K562 (cell line): Measurements from ENCODE around the gene NOL4L. TPM values are rescaled to one million over a fixed set of nuclear protein-coding genes. Genes with fewer than 3 reads are reported as not detected.

ENCODE experiments used
- ATAC-seq: fragments of 200-7000 bp; cut with Tn5 transposase; 3 replicates; pipeline ENCODE4 v1.9.1; 2020; ENCODE audit warnings: moderate library complexity
- BruUV-seq: library from RNA; stranded (reverse); fragments of 400-500 nt; replicated peaks from 2 replicates; lab custom pipeline; 2021; lab: Mats Ljungman, UMichigan
- CTCF ChIA-PET: fragments of 300-600 bp; formaldehyde crosslinking; extraction: SDS; loops from one replicate; lab custom pipeline; 2021; ENCODE audit warnings: low intra/inter-chr PET ratio; lab: Yijun Ruan, JAX
- POLR2A ChIA-PET: fragments of 300-600, 350-650 bp; sonication (Branson Sonifier 250); formaldehyde crosslinking; extraction: SDS; loops from one replicate; lab custom pipeline; 2021; ENCODE audit warnings: antibody characterized with exemption, inconsistent platforms; lab: Yijun Ruan, JAX
- DNase-seq, 4 experiments: peaks; one replicate each; pipeline versions ENCODE4 v3.0.0 to v3.0.0-alpha.2; 2011 to 2018; ENCODE audit warnings: low spot score in 3 of 4, mixed read lengths in 3 of 4; ENCODE audit errors: extremely low read depth in 1 of 4
- FAIRE-seq: peaks from 2 replicates; lab custom pipeline; 2011; peaks lifted over from hg19 to GRCh38; lab: Jason Lieb, UNC
- H2AFZ ChIP-seq: 2 replicates; pipeline ENCODE4 v1.6.0; 2011; ENCODE audit warnings: low read depth, low read length, control low read depth, inconsistent platforms
- H3K27ac ChIP-seq: fragments of 200-600 bp; 3 replicates; pipeline ENCODE4 v1.8.0; 2011; ENCODE audit warnings: low read depth, mild to moderate bottlenecking, control low read depth, inconsistent platforms, low read length, moderate library complexity, mixed read lengths; ENCODE audit errors: extremely low read depth
- H3K27me3 ChIP-seq, 2 experiments: fragments of 300-600 bp in 1 of 2; 2 replicates in 1 of 2; 3 replicates in 1 of 2; pipeline versions ENCODE4 v1.6.0 to v1.8.0; 2011; ENCODE audit warnings: inconsistent platforms in 2 of 2, low read length in 2 of 2, mild to moderate bottlenecking in 1 of 2, mixed read lengths in 1 of 2, moderate library complexity in 1 of 2; ENCODE audit not compliant: control insufficient read depth in 2 of 2, insufficient read depth in 2 of 2
- H3K36me3 ChIP-seq: fragments of 300-600 bp; 3 replicates; pipeline ENCODE4 v1.8.0; 2011; ENCODE audit warnings: mild to moderate bottlenecking, low read length, inconsistent platforms; ENCODE audit not compliant: control insufficient read depth, insufficient read depth
- H3K4me1 ChIP-seq, 2 experiments: fragments of 200-600 bp in 1 of 2; replicated peaks in 1 of 2; 2 replicates in 1 of 2; 3 replicates in 1 of 2; pipeline versions ENCODE4 v1.5.1 to v1.8.0; 2011; ENCODE audit warnings: inconsistent platforms in 2 of 2, low read length in 2 of 2, mild to moderate bottlenecking in 1 of 2, mixed read lengths in 1 of 2, moderate library complexity in 1 of 2; ENCODE audit not compliant: control insufficient read depth in 2 of 2, insufficient read depth in 2 of 2
- H3K4me2 ChIP-seq: 2 replicates; pipeline ENCODE4 v1.6.1; 2011; ENCODE audit warnings: low read length, control low read depth, inconsistent platforms, mixed read lengths; ENCODE audit not compliant: insufficient read depth
- H3K4me3 ChIP-seq: fragments of 200-600 bp; sonication (generic), shearing (Covaris generic); 2 replicates; pipeline ENCODE4 v1.5.1; 2016; ENCODE audit warnings: control low read depth, inconsistent platforms
- H3K79me2 ChIP-seq: fragments of 200-600 bp; 3 replicates; pipeline ENCODE4 v1.8.0; 2011; ENCODE audit warnings: low read length, inconsistent platforms; ENCODE audit not compliant: control insufficient read depth, insufficient read depth
- H3K9ac ChIP-seq, 2 experiments: 2 replicates each; pipeline versions ENCODE4 v1.6.0 to v1.6.1; 2011; ENCODE audit warnings: low read depth in 2 of 2, low read length in 2 of 2, control low read depth in 1 of 2, inconsistent platforms in 1 of 2, mild to moderate bottlenecking in 1 of 2, mixed read lengths in 1 of 2; ENCODE audit not compliant: insufficient read depth in 1 of 2
- H3K9me1 ChIP-seq: one replicate; pipeline ENCODE4 v1.6.0; 2011; ENCODE audit warnings: inconsistent platforms, mild to moderate bottlenecking, low read length, moderate library complexity; ENCODE audit not compliant: control insufficient read depth, insufficient read depth
- H3K9me3 ChIP-seq: replicated peaks from 2 replicates; pipeline ENCODE4 v1.5.1; 2011; ENCODE audit warnings: low read depth, low read length, inconsistent platforms; ENCODE audit not compliant: control insufficient read depth, insufficient read depth
- H4K20me1 ChIP-seq: replicated peaks from 2 replicates; pipeline ENCODE4 v1.6.1; 2011; ENCODE audit warnings: low read length, inconsistent platforms, mixed read lengths; ENCODE audit not compliant: control insufficient read depth, insufficient read depth
- HOMEZ ChIP-seq: fragments of 250-450 bp; sonication (Bioruptor Pico); IDR thresholded peaks from 2 replicates; pipeline ENCODE4 v1.4.0; 2020; ENCODE audit warnings: mild to moderate bottlenecking, moderate library complexity
- RBM25 ChIP-seq: fragments of 200-400 bp; formaldehyde crosslinking; IDR thresholded peaks from 2 replicates; pipeline ENCODE4 v1.6.1; 2018; ENCODE audit warnings: low read length, low read depth, moderate library complexity; ENCODE audit not compliant: severe bottlenecking
- ZKSCAN1 ChIP-seq: fragments of 150-350 bp; IDR thresholded peaks from 2 replicates; pipeline ENCODE4 v1.6.1; 2016; ENCODE audit warnings: low read depth, low read length
- whole genome bisulfite sequencing: fragments of 100-300 bp; shearing (Covaris generic); methylation state at CpG from one replicate; pipeline ENCODE4 v1.1.6; 2016; ENCODE audit warnings: low coverage, mixed read lengths; ENCODE audit not compliant: insufficient coverage; ENCODE audit errors: missing lambda C conversion rate; 5-methylcytosine and 5-hydroxymethylcytosine counted together
- in situ Hi-C: fragments of 300-500 bp; cut with MboI; formaldehyde crosslinking; loops from 4 replicates; pipeline ENCODE4 v1.15.0; 2018; ENCODE audit warnings: inconsistent platforms, mixed read lengths
- intact Hi-C: fragments of 100-400 bp; cut with micrococcal nuclease; formaldehyde crosslinking; loops from 2 replicates; pipeline ENCODE4 v1.14.2; 2022
- polyA plus RNA-seq, 8 experiments: library from polyadenylated mRNA; depleted of rRNA in 4 of 8; stranded (reverse) in 5 of 8; unstranded in 3 of 8; fragments of >200 nt; fragmentation: Nextera tagmentation in 2 of 8; fragmentation: Illumina TruSeq in 1 of 8; extraction: Ambion mirVana in 2 of 8; extraction: Trizol in 1 of 8; gene quantifications; 2 replicates each; pipeline versions ENCODE4 v1.2.1 to v1.2.3, GENCODE V29; 2011 to 2014; ENCODE audit warnings: inconsistent platforms in 1 of 8, missing spikeins in 1 of 8
- total RNA-seq, 7 experiments: library from RNA; depleted of rRNA in 6 of 7; stranded (reverse); fragments of >200 nt in 6 of 7; fragmentation: Illumina TruSeq in 2 of 7; extraction: Trizol in 2 of 7; gene quantifications; 2 replicates each; pipeline versions ENCODE4 v1.2.1 to v1.2.3, GENCODE V29; 2011 to 2021; ENCODE audit warnings: low replicate concordance in 1 of 7

Gene NOL4L
- total and polyA plus RNA-seq, 9 of the 15 experiments (the other 6 are each of a cell fraction or from before 2014, with no cell fraction given), result 5.1 to 36.2 (median 13.6) TPM

- H3K4me1 ChIP-seq, result peaks cover 17 to 56% of the 10 kb centered on the region in 2 experiments
- TF ChIP-seq ZKSCAN1 (peak; percentile 98), RBM25 (peak; percentile 15), HOMEZ (CRISPR knock-in tag) (no peak)
- DNase-seq (no peak), FAIRE-seq (no peak), ATAC-seq (no peak)
- H3K27me3 ChIP-seq, result no peaks in the 10 kb centered on the region
- H2AFZ ChIP-seq, result no peak overlapping the region
- H3K36me3 ChIP-seq, result peaks cover 52% of the 10 kb centered on the region; the same call in 2 of the 3 replicates
- 88% methylated on average over 7 of the region's 7 CpGs for WGBS
- H4K20me1 ChIP-seq, result peaks cover 11% of the 10 kb centered on the region
- H3K9ac ChIP-seq, result peak overlapping the region in 1 of 2 experiments; percentile 2; a peak in 1 of 4 replicates
- H3K9me1 ChIP-seq, result no peaks in the 10 kb centered on the region
- H3K4me3 ChIP-seq, result no peak overlapping the region
- intact Hi-C loops, result no loop called here
- BruUV-seq, result no TSS peak
- H3K4me2 ChIP-seq, result no peak overlapping the region
- H3K79me2 ChIP-seq, result peaks cover 93% of the 10 kb centered on the region
- POLR2A ChIA-PET, result interaction anchor here (1.1 to 1.4 kb wide), 2 partner anchors 10 to 12 kb away, joined by 3 to 4 read pairs; no protein-coding TSS in a partner anchor
- no peak overlapping the region for H3K27ac ChIP-seq
- in situ Hi-C loops, result no loop called here
- CTCF ChIA-PET, result no interaction called here
- no peaks in the 10 kb centered on the region for H3K9me3 ChIP-seq
Measured at GRCh38 chr20:32559205-32559752, 25.9 kb downstream of the NOL4L start.
